Thyroid gland (tissue), 4 donors: Measurements from ENCODE around the gene RP2. TPM values are rescaled to one million over a fixed set of nuclear protein-coding genes. Genes with fewer than 3 reads are reported as not detected.

Source experiments
- DNase-seq, 2 donors: peaks; one replicate each; pipeline ENCODE4 v3.0.0-alpha.2; 2019
- H3K27ac ChIP-seq, 3 donors: fragments of 200-600 bp; sonication (generic); 1 replicate in 2 of 3; 2 replicates in 1 of 3; pipeline ENCODE4 v1.5.1; 2016 to 2019; ENCODE audit warnings: mild to moderate bottlenecking in 1 of 3, moderate library complexity in 1 of 3
- H3K27me3 ChIP-seq: fragments of 200-600 bp; sonication (generic); one replicate; pipeline ENCODE4 v1.5.1; 2019
- H3K36me3 ChIP-seq, 2 donors: fragments of 200-600 bp; sonication (generic); one replicate each; pipeline ENCODE4 v1.5.1; 2016 to 2019
- H3K4me1 ChIP-seq, 2 donors: fragments of 200-600 bp; sonication (generic); one replicate each; pipeline ENCODE4 v1.5.1; 2017 to 2019
- H3K4me3 ChIP-seq, 3 donors: fragments of 200-600 bp; sonication (generic); replicated peaks in 1 of 3; 1 replicate in 2 of 3; 2 replicates in 1 of 3; pipeline ENCODE4 v1.5.1; 2016; ENCODE audit warnings: mild to moderate bottlenecking in 1 of 3
- H3K9me3 ChIP-seq: fragments of 200-600 bp; sonication (generic); one replicate; pipeline ENCODE4 v1.5.1; 2017
- POLR2A ChIP-seq, 2 donors: fragments of 450-650 bp; IDR thresholded peaks; one replicate each; pipeline ENCODE4 v1.6.1; 2017; ENCODE audit warnings: antibody characterized with exemption in 2 of 2, mild to moderate bottlenecking in 2 of 2, moderate library complexity in 1 of 2
- WGBS, 2 donors: methylation state at CpG; one replicate each; pipeline ENCODE4 v1.1.5; 2017; 5-methylcytosine and 5-hydroxymethylcytosine counted together
- intact Hi-C: fragments of 100-400 bp; cut with DNase I; formaldehyde crosslinking; loops from one replicate; pipeline ENCODE4 v1.15.1; 2023
- total RNA-seq, 4 donors: library from RNA; depleted of rRNA; stranded (reverse); fragments of >200 nt; gene quantifications; one replicate each; pipeline ENCODE4 v1.2.3, GENCODE V29; 2016
- TF ChIP-seq, protein P1 (sequence below), 6 experiments: fragments of 200-600 bp in 3 of 6; fragments of 450-650 bp in 3 of 6; sonication (generic) in 3 of 6; IDR thresholded peaks; one replicate each; pipeline ENCODE4 v1.5.1; 2016 to 2019; ENCODE audit warnings: antibody characterized with exemption in 6 of 6, mild to moderate bottlenecking in 2 of 6, inconsistent platforms in 1 of 6, moderate library complexity in 1 of 6

RP2 gene
- total RNA-seq, 4 donors from 2014 or later: 7.5 to 12.9 (median 10.1) TPM

DNA sequence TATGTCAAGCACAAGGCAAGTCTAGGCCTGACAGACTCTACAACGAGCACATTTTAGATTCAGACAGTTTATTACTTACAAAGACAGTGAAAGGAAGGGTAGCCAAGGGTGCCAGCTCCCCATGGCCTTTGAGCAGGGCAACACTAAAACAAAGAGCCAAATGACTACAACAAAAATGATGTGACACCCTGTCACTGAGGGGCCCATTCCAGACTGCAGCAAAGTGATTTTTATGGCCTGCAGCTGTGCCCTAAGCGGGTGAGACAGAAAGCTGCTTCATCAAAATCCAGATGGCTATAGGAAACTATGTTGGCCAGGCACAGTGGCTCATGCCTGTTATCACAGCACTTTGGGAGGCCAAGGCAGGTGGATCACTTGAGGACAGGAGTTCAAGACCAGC is 13.4 kb upstream of the RP2 start:
- WGBS, 2 donors: 40 to 53% methylated on average over 1 to 2 of the region's 2 CpGs
- TF ChIP-seq POLR2A (IDR thresholded peaks at IDR 0.05): no peak
- TF ChIP-seq, protein P1, sequence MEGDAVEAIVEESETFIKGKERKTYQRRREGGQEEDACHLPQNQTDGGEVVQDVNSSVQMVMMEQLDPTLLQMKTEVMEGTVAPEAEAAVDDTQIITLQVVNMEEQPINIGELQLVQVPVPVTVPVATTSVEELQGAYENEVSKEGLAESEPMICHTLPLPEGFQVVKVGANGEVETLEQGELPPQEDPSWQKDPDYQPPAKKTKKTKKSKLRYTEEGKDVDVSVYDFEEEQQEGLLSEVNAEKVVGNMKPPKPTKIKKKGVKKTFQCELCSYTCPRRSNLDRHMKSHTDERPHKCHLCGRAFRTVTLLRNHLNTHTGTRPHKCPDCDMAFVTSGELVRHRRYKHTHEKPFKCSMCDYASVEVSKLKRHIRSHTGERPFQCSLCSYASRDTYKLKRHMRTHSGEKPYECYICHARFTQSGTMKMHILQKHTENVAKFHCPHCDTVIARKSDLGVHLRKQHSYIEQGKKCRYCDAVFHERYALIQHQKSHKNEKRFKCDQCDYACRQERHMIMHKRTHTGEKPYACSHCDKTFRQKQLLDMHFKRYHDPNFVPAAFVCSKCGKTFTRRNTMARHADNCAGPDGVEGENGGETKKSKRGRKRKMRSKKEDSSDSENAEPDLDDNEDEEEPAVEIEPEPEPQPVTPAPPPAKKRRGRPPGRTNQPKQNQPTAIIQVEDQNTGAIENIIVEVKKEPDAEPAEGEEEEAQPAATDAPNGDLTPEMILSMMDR (IDR thresholded peaks at IDR 0.05): no peak
- H3K4me3 ChIP-seq: no peak overlapping the region
- H3K9me3 ChIP-seq: no peaks in the 10 kb centered on the region
- no peaks in the 10 kb centered on the region for H3K27me3 ChIP-seq
- intact Hi-C loops: no loop called here
- H3K36me3 ChIP-seq: no peaks in the 10 kb centered on the region
- no peak overlapping the region for H3K27ac ChIP-seq
- no peak for DNase-seq
- H3K4me1 ChIP-seq: no peaks in the 10 kb centered on the region

DNA sequence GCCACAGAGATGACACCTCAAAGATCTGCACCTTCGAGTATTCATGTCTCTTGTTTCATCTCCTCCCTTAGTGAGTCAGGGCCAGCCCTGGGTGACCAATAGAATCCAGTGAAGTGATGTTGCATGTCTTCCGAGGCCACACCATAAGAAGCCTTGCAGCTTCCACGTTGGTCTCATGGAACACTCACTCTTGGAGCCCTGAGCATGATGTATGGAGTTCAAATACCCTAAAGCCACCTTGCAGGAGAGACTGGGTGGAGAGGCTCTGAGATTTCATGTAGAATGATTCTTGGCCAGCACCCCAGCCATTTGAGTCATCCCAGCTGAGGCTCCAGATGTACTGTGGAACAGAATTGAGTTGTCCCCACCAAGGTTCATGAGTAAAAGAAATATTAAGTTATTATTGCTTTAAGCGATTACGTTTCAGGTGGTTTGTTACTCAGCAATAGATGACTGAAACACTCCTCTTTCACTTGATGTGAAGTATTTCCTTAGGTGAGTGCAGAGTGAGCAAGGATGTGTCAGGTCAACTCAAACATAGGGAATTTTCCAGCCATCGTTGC is 5.0 kb upstream of the RP2 start:
- H3K4me1 ChIP-seq: no peaks in the 10 kb centered on the region
- no peaks in the 10 kb centered on the region for H3K9me3 ChIP-seq
- intact Hi-C loops: no loop called here
- WGBS, 2 donors: 77 to 82% methylated on average over 3 to 6 of the region's 6 CpGs
- no peak for DNase-seq
- H3K27me3 ChIP-seq: no peaks in the 10 kb centered on the region
- no peak overlapping the region for H3K4me3 ChIP-seq
- no peak overlapping the region for H3K27ac ChIP-seq
- no peak for TF ChIP-seq POLR2A (IDR thresholded peaks at IDR 0.05)
- TF ChIP-seq, protein P1 (IDR thresholded peaks at IDR 0.05): no peak
- H3K36me3 ChIP-seq: no peaks in the 10 kb centered on the region

- intact Hi-C loops: no loop called here
- peak overlapping the region; percentile 55 to 80 (median 75) for H3K27ac ChIP-seq
- no peak for TF ChIP-seq POLR2A (IDR thresholded peaks at IDR 0.05)
- TF ChIP-seq, protein P1 (IDR thresholded peaks at IDR 0.05): no peak
- no peaks in the 10 kb centered on the region for H3K9me3 ChIP-seq
- DNase-seq: no peak
- H3K4me3 ChIP-seq: peak overlapping the region in 2 of 3 donors; percentile 40 to 55
- no peaks in the 10 kb centered on the region for H3K27me3 ChIP-seq
- peaks cover 0 to 2% of the 10 kb centered on the region in 2 donors for H3K4me1 ChIP-seq
- no peaks in the 10 kb centered on the region for H3K36me3 ChIP-seq
- 5 to 7% methylated on average over 19 to 20 of the region's 20 CpGs for WGBS, 2 donors
Measured at GRCh38 chrX:46837558-46838485, 979 bp downstream of the RP2 start.

- H3K9me3 ChIP-seq: no peaks in the 10 kb centered on the region
- no peak overlapping the region for H3K4me3 ChIP-seq
- TF ChIP-seq, protein P1 (IDR thresholded peaks at IDR 0.05): no peak
- no peak for TF ChIP-seq POLR2A (IDR thresholded peaks at IDR 0.05)
- H3K27me3 ChIP-seq: no peaks in the 10 kb centered on the region
- DNase-seq: no peak
- H3K27ac ChIP-seq: no peak overlapping the region
- intact Hi-C loops: no loop called here
- WGBS, 2 donors: 50 to 53% methylated on average over 1 of the region's 1 CpG
- no peaks in the 10 kb centered on the region for H3K36me3 ChIP-seq
- peaks cover 0 to 2% of the 10 kb centered on the region in 2 donors for H3K4me1 ChIP-seq
Measured at GRCh38 chrX:46838486-46838870, 1.6 kb downstream of the RP2 start.

DNA sequence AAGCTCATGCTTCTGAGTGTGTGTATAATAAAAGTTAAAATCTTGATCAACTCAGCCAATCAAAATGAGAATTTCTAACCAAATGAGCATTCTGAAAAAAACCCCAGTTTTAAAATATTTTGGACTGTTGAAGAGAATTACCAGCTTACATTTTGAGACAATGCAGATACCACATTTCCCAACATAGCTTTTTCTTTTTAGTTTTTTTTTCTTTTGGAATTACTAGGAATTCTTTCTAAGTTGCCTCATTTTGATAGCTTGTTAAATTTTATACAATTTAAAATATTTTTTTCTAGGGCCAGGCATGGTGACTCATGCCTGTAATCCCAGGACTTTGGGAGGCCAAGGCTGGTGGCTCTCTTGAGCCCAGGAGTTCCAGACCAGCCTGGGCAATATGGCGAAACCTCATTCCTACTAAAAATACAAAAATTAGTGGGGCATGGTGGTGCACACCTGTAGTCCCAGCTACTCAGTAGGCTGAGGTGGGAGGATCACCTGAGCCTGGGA is 2.2 kb downstream of the RP2 start:
- 100% methylated on average over 1 of the region's 1 CpG for WGBS, 2 donors
- TF ChIP-seq, protein P1 (IDR thresholded peaks at IDR 0.05): no peak
- no peak for TF ChIP-seq POLR2A (IDR thresholded peaks at IDR 0.05)
- H3K27ac ChIP-seq: no peak overlapping the region
- no peaks in the 10 kb centered on the region for H3K36me3 ChIP-seq
- intact Hi-C loops: no loop called here
- DNase-seq: no peak
- no peak overlapping the region for H3K4me3 ChIP-seq
- H3K4me1 ChIP-seq: peaks cover 0 to 2% of the 10 kb centered on the region in 2 donors
- H3K9me3 ChIP-seq: no peaks in the 10 kb centered on the region
- no peaks in the 10 kb centered on the region for H3K27me3 ChIP-seq
